GM12878 (cell line): Measurements from ENCODE around the gene BUD23. TPM values are rescaled to one million over a fixed set of nuclear protein-coding genes. Genes with fewer than 3 reads are reported as not detected.

Source experiments
- ATAC-seq: fragments of 200-7000 bp; cut with Tn5 transposase; 3 replicates; pipeline ENCODE4 v1.9.1; 2020; ENCODE audit warnings: mild to moderate bottlenecking, moderate library complexity
- BruUV-seq: library from RNA; stranded (reverse); fragments of 400-500 nt; replicated peaks from 2 replicates; lab custom pipeline; 2021; lab: Mats Ljungman, UMichigan
- CTCF ChIA-PET: fragments of 300-600 bp; sonication (Branson Sonifier 250); formaldehyde crosslinking; extraction: SDS; loops from one replicate; lab custom pipeline; 2021; ENCODE audit warnings: inconsistent platforms; lab: Yijun Ruan, JAX
- POLR2A ChIA-PET: fragments of 350-600 bp; formaldehyde crosslinking; extraction: SDS; loops from one replicate; lab custom pipeline; 2021; ENCODE audit warnings: inconsistent platforms; lab: Charles Lee
- RAD21 ChIA-PET: fragments of 300-600 bp; sonication (Branson Sonifier 250); formaldehyde crosslinking; loops from one replicate; lab custom pipeline; 2023; ENCODE audit warnings: antibody characterized with exemption; ENCODE audit not compliant: unreplicated experiment; lab: Charles Lee
- SMC1A ChIA-PET: fragments of 300-600 bp; sonication (Branson Sonifier 250); formaldehyde crosslinking; loops from one replicate; lab custom pipeline; 2023; ENCODE audit not compliant: unreplicated experiment, uncharacterized antibody; lab: Charles Lee
- DNase-seq: peaks from one replicate; pipeline ENCODE4 v3.0.0-alpha.2; 2011; ENCODE audit warnings: low read depth, low spot score
- FAIRE-seq: peaks from 3 replicates; lab custom pipeline; 2011; peaks lifted over from hg19 to GRCh38; lab: Jason Lieb, UNC
- H2AFZ ChIP-seq: 2 replicates; pipeline ENCODE4 v1.6.0; 2011; ENCODE audit warnings: low read depth, low read length, control low read depth; ENCODE audit not compliant: control insufficient read depth
- H3K27ac ChIP-seq: 2 replicates; pipeline ENCODE4 v1.5.1; 2011; ENCODE audit warnings: control low read depth; ENCODE audit not compliant: control insufficient read depth, insufficient read depth
- H3K27me3 ChIP-seq, 2 experiments: replicated peaks in 1 of 2; 2 replicates each; pipeline versions ENCODE4 v1.6.0 to v1.6.1; 2011; ENCODE audit warnings: low read length in 1 of 2; ENCODE audit not compliant: control insufficient read depth in 2 of 2, insufficient read depth in 2 of 2
- H3K36me3 ChIP-seq, 2 experiments: 2 replicates each; pipeline ENCODE4 v1.5.1; 2011; ENCODE audit warnings: low read length in 1 of 2; ENCODE audit not compliant: control insufficient read depth in 2 of 2, insufficient read depth in 2 of 2
- H3K4me1 ChIP-seq: 2 replicates; pipeline ENCODE4 v1.6.1; 2011; ENCODE audit warnings: mild to moderate bottlenecking, low read length, moderate library complexity, mixed read lengths; ENCODE audit not compliant: control insufficient read depth, insufficient read depth
- H3K4me2 ChIP-seq: 2 replicates; pipeline ENCODE4 v1.6.0; 2011; ENCODE audit warnings: control low read depth; ENCODE audit not compliant: control insufficient read depth, insufficient read depth
- H3K4me3 ChIP-seq: fragments of 200-600 bp; sonication (generic); 2 replicates; pipeline ENCODE4 v1.5.1; 2016
- H3K79me2 ChIP-seq: 2 replicates; pipeline ENCODE4 v1.6.0; 2011; ENCODE audit warnings: low read length; ENCODE audit not compliant: control insufficient read depth, insufficient read depth
- H3K9ac ChIP-seq: 2 replicates; pipeline ENCODE4 v1.8.0; 2011; ENCODE audit warnings: low read length, control low read depth, mixed read lengths; ENCODE audit not compliant: control insufficient read depth, insufficient read depth
- H3K9me3 ChIP-seq: replicated peaks from 3 replicates; pipeline ENCODE4 v1.5.1; 2011; ENCODE audit warnings: mild to moderate bottlenecking, low read length; ENCODE audit not compliant: control insufficient read depth, insufficient read depth
- H4K20me1 ChIP-seq: 2 replicates; pipeline ENCODE4 v1.6.0; 2011; ENCODE audit not compliant: control insufficient read depth, insufficient read depth
- EGR1 ChIP-seq, 2 experiments: IDR thresholded peaks; 1 replicate in 1 of 2; 2 replicates in 1 of 2; pipeline ENCODE4 v1.6.1; 2011 to 2012; ENCODE audit warnings: low read depth in 2 of 2, low read length in 2 of 2, borderline replicate concordance in 1 of 2, mild to moderate bottlenecking in 1 of 2, moderate library complexity in 1 of 2
- MAX ChIP-seq: IDR thresholded peaks from 2 replicates; pipeline ENCODE4 v1.6.1; 2012; ENCODE audit warnings: low read depth, low read length, improper control_type of control experiment
- MYB ChIP-seq: fragments of 150-350 bp; IDR thresholded peaks from 2 replicates; pipeline ENCODE4 v1.6.1; 2014; ENCODE audit warnings: mild to moderate bottlenecking, low read depth, low read length, borderline replicate concordance
- NBN ChIP-seq: fragments of 450-650 bp; IDR thresholded peaks from 2 replicates; pipeline ENCODE4 v1.6.1; 2016
- PAX5 ChIP-seq: IDR thresholded peaks from 2 replicates; pipeline ENCODE4 v1.6.1; 2011; ENCODE audit warnings: low read depth, low read length, borderline replicate concordance
- SPI1 ChIP-seq: IDR thresholded peaks from 2 replicates; pipeline ENCODE4 v1.6.1; 2011; ENCODE audit warnings: low read depth, mild to moderate bottlenecking, low read length, moderate library complexity, borderline replicate concordance; ENCODE audit not compliant: insufficient read depth
- ZBTB11 ChIP-seq: fragments of 450-650 bp; formaldehyde crosslinking; IDR thresholded peaks from 2 replicates; pipeline ENCODE4 v1.5.0; 2022; ENCODE audit warnings: mild to moderate bottlenecking, missing genetic modification characterization
- WGBS: methylation state at CpG from one replicate; pipeline ENCODE4 v1.1.6; 2016; ENCODE audit warnings: low lambda C conversion rate; ENCODE audit not compliant: insufficient replicate concordance, insufficient coverage; ENCODE audit errors: missing lambda C conversion rate; 5-methylcytosine and 5-hydroxymethylcytosine counted together
- in situ Hi-C: fragments of 300-500 bp; cut with MboI; formaldehyde crosslinking; loops from 9 replicates; pipeline ENCODE4 v1.14.3; 2018; ENCODE audit warnings: mixed read lengths
- intact Hi-C: fragments of 100-400 bp; cut with micrococcal nuclease; formaldehyde crosslinking; loops from one replicate; pipeline ENCODE4 v1.14.2; 2022; ENCODE audit not compliant: unreplicated experiment
- polyA plus RNA-seq, 11 experiments: library from polyadenylated mRNA; depleted of rRNA in 4 of 11; unstranded in 6 of 11; stranded (reverse) in 5 of 11; fragments of >200 nt; fragmentation: Nextera tagmentation in 4 of 11; fragmentation: Illumina TruSeq in 1 of 11; extraction: Ambion mirVana in 4 of 11; extraction: Trizol in 1 of 11; gene quantifications; 1 replicate in 1 of 11; 2 replicates in 10 of 11; pipeline versions ENCODE4 v1.2.1 to v1.2.3, GENCODE V29; 2011 to 2016; ENCODE audit warnings: inconsistent platforms in 2 of 11, missing spikeins in 2 of 11, low read depth in 1 of 11
- total RNA-seq, 4 experiments: library from RNA; depleted of rRNA in 3 of 4; stranded (reverse); fragments of >200 nt in 3 of 4; fragmentation: Illumina TruSeq in 1 of 4; extraction: Trizol in 1 of 4; gene quantifications; 2 replicates each; pipeline versions ENCODE4 v1.2.1 to v1.2.3, GENCODE V29; 2013 to 2021

Gene BUD23
- total and polyA plus RNA-seq, 10 of the 15 experiments (the other 5 are each of a cell fraction or from before 2014, with no cell fraction given), result 36.4 to 138 (median 99.5) TPM

- no peak for TF ChIP-seq ZBTB11 (CRISPR knock-in tag)
- no peak for TF ChIP-seq MYB
Observed at GRCh38 chr7:73737491-73738219, 54.3 kb downstream of the BUD23 start (continued).

GRCh38 chr7:73738220-73738611, 54.8 kb downstream of the BUD23 start:
- TSS peak; percentile 74 for BruUV-seq
- DNase-seq (no peak), FAIRE-seq (no peak), ATAC-seq (peak; percentile 53)
- ChIA-PET SMC1A (interaction anchor here (1.3 to 2.1 kb wide), 2 partner anchors 109 to 131 kb away, joined by 3 to 6 read pairs; no protein-coding TSS in a partner anchor), RAD21 (interaction anchor here (0.6 to 1.6 kb wide), 8 partner anchors 8 to 233 kb away, joined by 3 to 7 read pairs (median 4); partner anchors contain the start of genes METTL27 and STX1A), CTCF (interaction anchor here (0.5 to 3.6 kb wide), 7 partner anchors 9 to 910 kb away, joined by 3 to 16 read pairs (median 3); partner anchors contain the start of gene TYW1B), POLR2A (interaction anchor here (0.5 to 1.2 kb wide), 5 partner anchors 134 to 1792 kb away, joined by 3 to 6 read pairs (median 3); no protein-coding TSS in a partner anchor)
- Histone ChIP-seq H2AFZ (peak overlapping the region; percentile 88), H3K9me3 (no peaks in the 10 kb centered on the region), H3K27me3 (no peaks in the 10 kb centered on the region), H4K20me1 (no peaks in the 10 kb centered on the region), H3K36me3 (peaks cover 0 to 8% of the 10 kb centered on the region in 2 experiments; a peak in 3 of 4 replicates), H3K79me2 (no peaks in the 10 kb centered on the region; the same call in 1 of the 2 replicates), H3K27ac (peak overlapping the region; percentile 79), H3K4me3 (peak overlapping the region; percentile 92), H3K4me2 (peak overlapping the region; percentile 96), H3K9ac (peak overlapping the region; percentile 85), H3K4me1 (no peaks in the 10 kb centered on the region; the same call in 1 of the 2 replicates)
- in situ Hi-C loops, result no loop called here
- peak in 1 of 2 experiments; percentile 39; a peak in 1 of 3 replicates for TF ChIP-seq EGR1 (IDR thresholded peaks at IDR 0.05; ENCODE audit: borderline replicate concordance in 1 of 2, low read depth in 2 of 2, low read length in 2 of 2)
- TF ChIP-seq MAX, result peak; percentile 46
- TF ChIP-seq PAX5, result no peak
- TF ChIP-seq NBN, result peak; percentile 13; the same call in 1 of the 2 replicates
- TF ChIP-seq SPI1, result peak; percentile 61; the same call in 1 of the 2 replicates
- intact Hi-C loops, result loop anchor here (10.0 kb wide), 1 partner anchor 213 kb away; the partner anchor contains the start of gene BAZ1B
- WGBS, result 2% methylated on average over 19 of the region's 24 CpGs
